HG02885 (cell line): ENCODE results near the gene MMEL1.
A peak's percentile ranks its signal among the peaks of the same experiment; 100 is the strongest.
"Not testable (repeated sequence)": the region's sequence is repeated elsewhere in the genome, so short reads cannot be mapped to it uniquely, and the experiment has no call there.

ENCODE experiments used
- ATAC-seq: cut with Tn5 transposase; IDR thresholded peaks from one replicate; pipeline ENCODE4 v1.9.1; 2021; ENCODE audit warnings: mild to moderate bottlenecking; ENCODE audit not compliant: unreplicated experiment, poor library complexity

The MMEL1 gene

DNA sequence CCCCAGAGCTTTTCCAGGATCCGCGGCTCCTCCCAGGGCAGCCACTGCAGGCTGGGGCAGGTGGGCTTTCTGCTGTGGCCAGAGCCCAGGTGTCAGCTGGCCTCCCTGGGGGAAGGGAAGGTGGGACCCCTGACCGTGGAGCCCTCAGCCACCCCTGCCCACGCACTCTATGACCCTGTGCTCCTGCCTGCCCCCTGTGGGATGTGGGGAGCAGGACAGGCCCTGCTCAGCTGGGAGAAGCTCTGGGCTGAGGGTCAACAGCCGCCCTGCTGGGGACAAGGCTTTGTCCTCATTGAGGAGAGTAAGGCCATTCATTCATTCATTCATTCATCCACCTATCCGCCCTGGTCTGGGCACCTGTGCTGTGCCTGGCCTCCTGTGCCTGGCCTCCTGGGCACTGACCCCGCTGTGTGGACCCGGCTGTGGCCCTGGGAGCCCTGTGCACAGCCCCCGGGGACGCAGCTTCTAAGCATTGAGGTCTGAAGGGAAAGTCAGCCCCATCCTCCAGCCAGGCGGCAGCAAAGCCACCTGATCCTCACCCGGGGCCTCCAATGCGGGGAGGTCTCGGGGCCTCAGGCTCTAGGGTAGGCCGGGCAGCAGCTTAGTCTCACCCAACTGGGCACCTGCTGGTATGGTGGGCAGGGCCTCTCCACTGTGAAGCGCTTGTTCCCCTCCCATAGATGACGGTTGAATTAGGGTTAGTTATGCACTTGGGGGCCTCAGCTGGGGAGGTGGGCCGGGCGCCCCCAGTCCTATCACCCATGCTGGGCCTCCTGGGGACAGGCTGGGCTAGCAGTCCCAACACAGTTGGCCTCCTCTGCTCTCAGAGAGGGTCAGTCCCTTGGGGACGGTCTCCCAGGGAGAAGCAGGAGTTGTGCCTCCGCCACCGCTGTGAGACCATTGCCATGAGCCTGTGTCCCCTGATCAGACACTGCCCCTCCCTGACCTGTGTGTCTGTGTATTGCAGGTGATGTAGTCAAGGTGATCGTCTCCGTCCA lies 70.6 kb downstream of the MMEL1 start:
- ATAC-seq, result no peak

DNA sequence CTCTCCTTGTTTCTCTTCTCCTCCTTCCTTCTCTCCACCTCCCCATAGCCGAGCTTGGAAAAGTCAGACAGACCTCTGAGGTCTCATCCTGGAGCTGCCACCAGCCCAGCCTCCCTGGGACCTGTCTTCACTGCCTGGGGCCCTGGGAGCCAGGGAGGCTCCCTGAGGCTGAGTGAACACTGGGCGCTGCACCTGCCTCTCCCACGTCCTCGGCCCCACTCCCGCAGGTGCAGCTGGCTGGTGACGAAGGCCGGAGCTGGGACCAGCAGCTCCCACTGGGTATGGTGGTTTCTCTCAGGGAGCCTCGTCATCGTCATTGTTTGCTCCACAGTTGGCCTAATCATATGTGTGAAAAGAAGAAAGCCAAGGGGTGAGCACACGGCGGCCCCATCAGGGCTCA lies 71.4 kb downstream of the MMEL1 start:
- ATAC-seq, result no peak

DNA sequence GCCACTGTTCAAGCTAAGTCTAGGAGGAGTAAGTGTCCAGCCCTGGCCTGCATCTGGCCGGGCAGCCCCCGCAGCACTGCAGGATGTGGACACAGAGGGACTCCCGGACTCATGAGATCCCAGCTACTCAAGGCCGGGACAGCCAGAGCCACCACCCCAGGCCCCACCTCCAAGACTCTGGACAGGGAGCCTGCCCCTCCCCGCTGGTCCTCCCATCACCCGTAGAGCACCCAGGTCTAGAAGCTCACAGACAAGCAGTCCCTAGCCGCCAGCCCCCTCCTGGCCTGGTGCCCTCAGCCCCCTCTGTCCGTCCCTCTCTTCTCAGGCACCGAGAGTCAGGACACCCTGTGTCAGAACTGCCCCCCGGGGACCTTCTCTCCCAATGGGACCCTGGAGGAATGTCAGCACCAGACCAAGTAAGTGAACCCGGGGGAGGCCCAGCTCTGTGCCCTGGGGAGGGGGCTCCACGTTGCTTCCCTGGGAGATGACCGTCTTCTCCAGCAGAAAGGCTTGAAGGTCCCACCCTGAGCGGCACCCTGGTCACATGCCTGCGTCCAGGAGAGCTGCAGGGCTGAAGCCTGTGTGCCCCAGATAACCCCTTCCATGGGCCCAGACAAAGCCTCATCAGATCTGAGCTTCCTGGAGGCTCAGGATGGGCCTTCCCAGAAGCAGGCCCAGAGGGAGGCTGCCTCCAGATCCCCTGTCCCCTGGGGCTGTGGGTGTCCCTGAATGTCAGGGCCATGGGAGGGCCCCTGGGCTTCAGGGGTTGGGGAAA lies 72.3 kb downstream of the MMEL1 start:
- no peak for ATAC-seq

DNA sequence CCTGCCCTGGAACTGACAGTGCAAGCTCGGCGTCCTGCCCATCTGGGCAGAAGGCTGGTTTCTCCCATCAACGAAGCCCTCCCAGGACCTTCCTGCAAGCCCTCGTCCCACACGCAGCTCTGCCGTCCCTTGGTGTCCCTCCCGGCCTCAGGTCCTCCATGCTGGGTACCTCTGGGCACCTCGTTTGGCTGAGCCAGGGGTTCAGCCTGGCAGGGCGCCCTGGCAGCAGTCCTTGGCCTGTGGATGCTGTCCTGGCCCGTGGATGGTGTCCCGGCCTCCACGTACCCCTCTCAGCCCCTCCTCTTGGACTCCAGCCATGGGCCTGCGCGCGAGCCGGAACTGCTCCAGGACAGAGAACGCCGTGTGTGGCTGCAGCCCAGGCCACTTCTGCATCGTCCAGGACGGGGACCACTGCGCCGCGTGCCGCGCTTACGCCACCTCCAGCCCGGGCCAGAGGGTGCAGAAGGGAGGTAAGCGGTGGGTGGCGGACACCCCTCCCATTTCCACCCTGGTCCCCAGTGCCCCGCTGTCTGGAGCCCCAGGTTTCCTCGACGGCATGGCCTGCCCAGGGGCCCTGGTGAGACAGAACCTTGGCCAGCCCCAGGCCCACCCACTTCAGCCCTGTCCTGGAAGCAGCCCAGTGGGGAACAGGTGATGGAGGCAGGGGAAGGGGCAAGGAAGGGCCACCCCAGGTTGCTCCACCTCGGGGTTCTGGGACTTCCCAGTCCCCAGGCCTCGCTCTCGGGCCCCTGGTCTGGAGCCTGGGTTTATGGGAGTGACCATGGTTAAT lies 73.1 kb downstream of the MMEL1 start:
- ATAC-seq, result no peak

DNA sequence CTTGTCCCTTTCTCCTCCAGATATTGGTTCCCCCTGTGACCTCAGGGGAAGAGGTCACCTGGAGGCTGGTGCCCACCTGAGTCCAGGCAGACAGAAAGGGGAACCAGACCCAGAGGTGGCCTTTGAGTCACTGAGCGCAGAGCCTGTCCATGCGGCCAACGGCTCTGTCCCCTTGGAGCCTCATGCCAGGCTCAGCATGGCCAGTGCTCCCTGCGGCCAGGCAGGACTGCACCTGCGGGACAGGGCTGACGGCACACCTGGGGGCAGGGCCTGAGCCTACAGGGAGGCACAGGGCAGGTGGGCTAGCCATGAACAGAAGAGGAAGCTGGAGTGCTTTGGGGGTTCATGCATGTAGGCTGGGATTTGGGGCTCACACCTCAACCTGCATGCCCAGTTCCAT lies 74.0 kb downstream of the MMEL1 start:
- ATAC-seq, result no peak

DNA sequence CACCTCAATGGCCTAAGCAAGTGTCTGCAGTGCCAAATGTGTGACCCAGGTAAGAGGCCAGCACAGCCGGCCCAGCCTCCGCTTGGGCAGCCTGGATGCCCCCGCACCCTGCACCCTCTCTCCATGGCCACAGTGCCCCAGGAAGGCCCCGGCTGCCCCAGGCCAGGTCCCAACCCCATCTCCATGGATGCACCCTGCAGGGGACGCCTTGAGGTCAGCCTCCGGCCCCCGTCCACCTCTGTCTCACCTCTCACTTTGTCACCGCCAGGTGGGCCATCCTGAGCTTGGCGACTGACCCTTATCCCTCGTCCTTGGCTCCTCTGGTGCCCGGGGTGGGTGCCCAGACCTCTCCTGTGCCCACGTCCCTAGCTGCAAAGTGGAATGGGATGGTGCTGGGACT lies 74.4 kb downstream of the MMEL1 start:
- no peak for ATAC-seq

DNA sequence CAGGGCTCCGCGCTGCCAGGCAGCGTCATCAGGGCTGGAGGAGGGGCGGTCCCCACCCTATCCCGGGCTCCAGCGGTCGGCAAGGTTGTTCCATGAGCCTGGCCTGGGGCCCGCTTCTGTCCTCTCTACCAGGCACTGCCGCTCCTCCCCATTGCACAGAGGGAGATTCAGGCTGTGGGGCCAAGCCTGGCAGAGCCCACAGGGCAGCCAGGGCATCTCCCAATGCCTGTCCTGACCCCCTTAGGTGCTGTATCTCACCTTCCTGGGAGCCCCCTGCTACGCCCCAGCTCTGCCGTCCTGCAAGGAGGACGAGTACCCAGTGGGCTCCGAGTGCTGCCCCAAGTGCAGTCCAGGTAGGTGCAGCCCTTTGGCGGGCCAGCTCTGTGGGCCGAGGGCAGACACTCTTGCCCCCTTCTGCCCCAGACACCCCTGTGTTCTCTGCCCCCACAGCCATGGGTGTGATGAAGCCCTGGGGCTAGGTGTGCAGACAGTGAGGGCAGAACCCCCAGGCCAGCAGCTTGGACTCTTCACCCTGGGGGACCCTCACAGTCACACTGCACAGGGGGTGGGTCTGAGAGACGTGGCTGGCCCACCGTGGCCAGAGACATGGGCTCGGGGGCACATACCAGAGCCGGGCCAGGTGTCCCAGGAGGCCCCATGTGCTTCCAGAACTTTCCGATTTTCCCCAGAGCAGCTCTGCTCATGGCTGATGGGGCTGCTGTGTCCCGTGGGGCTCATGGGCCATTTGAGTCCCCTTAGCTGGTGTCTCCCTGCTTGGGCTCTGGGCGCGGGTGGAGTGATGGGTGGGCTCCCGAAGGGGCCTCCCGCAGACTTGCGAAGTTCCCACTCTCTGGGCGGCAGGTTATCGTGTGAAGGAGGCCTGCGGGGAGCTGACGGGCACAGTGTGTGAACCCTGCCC lies 75.1 kb downstream of the MMEL1 start:
- ATAC-seq, result no peak

DNA sequence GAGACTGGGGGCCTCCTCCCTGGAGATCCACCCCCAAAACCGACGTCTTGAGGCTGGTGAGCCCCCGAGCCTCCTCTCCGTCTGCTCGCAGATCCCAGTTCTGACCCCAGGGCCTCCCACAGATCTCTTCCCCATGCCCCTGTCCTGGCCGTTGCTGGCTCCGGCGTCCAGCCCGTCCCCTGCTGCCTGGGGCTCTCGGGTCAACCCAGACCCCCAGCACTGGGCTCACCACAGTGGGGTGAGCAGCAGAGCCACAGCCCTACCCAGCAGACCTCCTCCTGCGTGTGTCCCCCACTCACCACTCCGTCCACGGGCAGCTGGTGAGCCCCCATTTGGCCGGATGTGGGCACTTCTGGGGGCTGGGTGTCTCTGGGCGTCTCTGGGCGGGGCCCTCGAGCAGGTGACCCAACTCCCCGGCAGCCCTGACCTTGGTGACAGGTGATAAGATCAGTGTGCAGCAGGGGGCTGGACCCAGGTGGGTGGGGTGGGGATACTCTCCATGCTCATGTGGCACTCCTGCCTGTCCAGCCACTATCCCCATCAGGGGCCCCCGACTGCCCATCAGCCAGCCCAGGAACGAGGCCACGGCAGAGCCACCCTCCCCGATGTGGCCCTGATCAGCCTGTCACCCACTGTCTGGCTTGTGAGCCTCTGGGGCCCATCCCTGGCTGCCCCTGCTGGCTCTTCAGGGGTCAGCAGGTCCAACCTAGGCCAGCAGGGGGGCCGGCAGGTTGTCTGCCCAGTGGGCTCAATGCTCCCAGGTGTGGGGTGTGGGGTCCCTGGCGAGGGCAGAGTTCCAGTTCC lies 75.9 kb downstream of the MMEL1 start:
- ATAC-seq, result peak; percentile 17

DNA sequence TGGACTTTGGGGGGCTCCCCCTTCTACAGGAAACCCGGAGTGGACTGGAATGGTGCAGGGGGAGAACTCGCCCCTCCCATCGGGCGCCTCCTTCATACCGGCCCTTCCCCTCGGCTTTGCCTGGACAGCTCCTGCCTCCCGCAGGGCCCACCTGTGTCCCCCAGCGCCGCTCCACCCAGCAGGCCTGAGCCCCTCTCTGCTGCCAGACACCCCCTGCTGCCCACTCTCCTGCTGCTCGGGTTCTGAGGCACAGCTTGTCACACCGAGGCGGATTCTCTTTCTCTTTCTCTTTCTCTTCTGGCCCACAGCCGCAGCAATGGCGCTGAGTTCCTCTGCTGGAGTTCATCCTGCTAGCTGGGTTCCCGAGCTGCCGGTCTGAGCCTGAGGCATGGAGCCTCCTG lies 76.5 kb downstream of the MMEL1 start, which contains the start of gene TNFRSF14:
TSS of gene TNFRSF14 (plus strand) at position 95 of the 401 bp plus-strand sequence. CDS start at position 389, 294 bp downstream.
- ATAC-seq, result peak; percentile 37

DNA sequence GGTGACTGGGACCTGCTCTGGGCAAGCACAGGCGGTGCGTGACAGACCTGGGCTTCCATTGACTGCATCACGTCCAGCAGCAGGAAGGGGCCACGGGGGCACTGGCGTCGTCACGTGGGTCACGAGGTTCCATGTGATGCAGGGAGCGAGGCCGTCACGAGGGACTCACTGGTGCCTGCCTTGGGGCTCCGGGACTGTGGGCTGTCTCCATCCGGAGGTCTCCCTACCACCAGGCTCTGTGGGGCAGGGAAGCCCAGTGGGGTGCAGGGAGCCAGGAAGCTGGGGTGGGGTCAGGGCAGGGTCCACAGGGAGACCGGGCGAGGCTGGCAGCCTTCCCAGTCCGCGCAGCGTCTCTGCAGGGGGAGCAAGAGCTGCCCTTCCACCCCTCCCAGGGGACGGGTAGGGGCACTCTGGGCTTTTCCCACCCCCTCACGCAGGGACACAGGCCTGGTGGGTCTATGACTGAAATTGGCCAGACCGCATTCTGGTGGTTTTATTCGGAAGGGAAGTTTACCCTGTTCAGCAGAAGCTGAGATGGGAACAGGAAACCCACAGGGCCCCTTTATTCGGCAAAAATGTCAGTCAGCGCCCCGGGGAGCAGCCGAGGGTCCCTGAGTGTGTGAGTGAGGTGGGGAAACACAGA lies 77.1 kb downstream of the MMEL1 start:
- peak; percentile 40 for ATAC-seq

DNA sequence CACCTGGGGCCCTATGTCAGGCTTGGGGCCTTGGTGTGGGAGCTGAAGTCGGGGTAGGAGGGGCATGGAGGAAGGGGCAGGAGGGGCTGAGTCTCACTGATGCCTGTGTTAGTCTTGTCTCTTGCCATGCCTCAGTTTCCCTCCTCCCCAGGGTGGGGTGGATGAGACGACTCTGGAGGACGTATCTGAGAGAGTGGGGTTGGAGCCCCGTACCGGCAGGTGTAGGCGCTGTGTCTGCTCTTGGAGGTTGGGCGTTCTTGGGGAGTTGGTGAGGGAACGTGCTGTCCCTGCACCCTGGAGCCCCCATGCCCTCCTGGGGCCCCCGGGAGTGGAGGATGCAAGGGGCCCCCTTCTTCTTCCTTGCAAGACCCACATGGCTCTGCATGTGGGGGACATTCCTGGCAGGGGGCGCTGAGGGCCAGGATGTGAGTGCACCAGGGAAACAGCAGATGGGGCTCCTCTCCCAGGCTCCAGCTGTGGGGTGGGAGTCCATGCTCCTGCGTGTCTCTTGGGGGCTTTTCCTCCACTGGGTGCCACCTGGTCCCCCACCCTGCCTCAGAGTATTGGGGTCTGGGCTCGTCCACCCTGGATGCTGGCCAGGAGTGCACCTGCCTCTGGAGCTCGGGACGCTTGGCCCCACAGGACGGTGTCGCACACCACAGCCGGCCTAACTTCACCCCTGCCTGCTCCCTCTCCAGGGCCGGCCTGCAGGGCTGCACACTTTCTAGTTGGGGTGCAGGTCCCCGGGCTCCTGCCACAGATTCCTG lies 78.0 kb downstream of the MMEL1 start:
- no peak for ATAC-seq

DNA sequence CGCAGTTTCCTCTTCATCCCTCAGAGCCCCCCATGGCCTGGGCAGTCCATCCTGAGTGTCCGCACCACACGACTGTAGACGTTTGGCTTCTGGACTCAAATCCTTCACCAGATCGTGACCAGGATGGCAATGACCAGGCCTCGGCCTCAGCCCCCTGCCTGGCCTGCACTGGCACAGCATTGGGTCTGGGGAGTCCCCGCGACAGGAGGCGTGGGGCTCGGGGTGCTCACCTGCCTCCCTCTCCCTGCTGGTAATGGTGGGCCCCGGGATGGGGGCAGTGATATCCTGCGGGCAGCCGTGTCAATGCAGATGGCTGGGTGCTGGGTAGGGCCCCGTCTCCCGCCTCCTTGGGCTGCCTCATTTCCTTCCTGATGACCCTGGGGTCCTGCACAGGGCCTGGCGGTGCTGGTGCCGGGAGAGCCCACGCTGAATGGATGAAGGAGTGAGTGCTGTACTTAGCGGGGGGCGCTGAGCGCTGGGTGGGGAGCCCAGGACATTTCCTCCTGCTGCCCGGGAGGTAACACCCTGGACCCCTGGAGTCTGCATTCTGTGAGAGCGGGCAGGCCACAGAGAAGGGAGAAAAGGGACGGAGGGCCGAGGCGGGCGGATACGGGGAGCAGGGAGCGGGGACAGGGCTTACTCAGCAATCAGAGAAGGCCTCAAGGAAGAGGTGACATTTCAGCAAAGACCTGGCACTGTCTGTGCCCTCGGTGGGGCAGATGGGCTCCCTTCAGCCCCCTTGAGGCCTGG lies 78.8 kb downstream of the MMEL1 start:
- no peak for ATAC-seq

DNA sequence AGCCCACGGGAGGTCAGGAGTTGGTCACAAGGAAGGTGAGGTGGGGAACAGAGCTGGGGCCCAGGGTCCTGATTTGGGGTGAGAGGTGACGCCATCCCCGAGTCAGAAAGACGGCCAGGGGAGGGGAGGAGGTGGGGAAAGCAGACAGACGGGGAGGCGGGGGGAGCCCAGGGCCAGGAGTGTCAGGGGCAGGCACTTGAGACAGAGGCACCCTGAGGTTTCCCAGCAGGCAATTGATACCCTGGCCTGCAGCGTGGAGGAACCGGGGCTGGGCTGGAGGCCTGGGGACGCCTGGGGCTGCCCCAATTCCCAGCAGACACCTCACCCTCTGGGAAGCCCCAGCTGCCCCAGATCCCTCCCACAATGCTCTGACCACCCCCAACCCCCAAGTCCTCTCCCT lies 79.7 kb downstream of the MMEL1 start:
- not testable (repeated sequence) for ATAC-seq

DNA sequence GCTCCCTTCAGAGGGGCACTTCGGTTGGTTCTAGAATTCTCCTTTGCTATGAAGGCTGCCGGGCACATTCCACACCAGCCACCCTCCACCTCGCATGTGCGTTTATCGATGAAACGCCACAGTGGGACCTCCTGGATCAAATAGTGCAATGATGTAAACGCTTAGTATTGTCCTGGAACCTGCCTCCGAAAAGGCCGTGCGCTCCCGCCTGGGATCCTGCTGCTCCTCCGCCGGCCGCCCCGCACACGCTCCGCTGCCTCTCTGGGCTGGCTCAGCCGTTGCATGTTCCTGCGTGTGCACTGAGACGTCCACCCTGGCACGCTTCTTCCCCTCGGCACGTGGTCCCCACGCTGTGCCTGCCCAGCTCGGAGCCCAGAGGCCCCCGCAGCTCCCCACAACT lies 80.6 kb downstream of the MMEL1 start:
- ATAC-seq, result no peak

DNA sequence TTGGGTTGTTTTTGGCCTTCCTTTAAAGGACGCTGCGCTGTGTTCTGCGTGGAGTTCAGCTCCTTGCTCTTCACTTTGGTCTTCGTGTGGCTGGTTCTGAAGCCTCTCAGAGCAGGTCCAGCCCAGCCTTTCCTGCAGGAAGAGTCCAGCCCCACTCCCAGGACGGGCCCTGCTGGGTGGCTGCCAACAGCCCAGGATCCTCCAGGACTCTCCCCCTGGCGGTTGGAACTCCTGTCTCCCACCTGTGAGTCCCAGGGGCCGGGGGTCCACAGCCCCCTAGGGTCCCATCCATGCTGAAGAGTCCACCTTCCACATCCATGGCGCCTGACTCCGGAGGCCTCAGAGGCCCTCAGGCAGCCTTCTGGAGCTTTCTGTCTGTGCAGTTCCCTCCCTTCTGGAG lies 81.3 kb downstream of the MMEL1 start:
- ATAC-seq, result not testable (repeated sequence)

DNA sequence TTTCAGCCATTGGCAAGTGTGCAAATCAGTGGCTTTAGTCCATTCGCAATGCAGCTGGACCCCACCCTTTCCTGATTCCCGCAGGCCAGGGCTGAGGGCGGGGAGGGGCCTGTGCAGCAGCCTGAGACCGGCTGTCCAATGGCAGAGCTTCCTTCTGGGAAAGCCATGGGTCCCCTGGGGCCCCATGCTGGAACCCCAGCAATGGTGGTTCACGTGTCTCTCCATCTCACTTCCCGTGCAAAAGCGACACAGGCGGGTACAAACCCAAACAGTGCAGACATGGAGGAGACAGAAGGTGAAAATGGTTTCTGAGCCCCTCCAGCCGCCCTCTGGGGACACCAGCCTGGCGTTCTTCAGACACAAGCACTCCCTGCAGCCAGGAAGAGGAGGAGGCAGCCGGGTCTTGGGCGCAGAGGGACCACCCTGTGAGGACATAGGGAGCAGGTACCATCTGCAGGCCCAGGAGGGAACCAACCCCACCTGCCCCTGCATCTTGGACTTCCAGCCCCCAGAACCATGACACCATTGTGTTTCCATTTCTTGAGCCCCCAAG lies 82.4 kb downstream of the MMEL1 start:
- ATAC-seq, result not testable (repeated sequence)
